ENCODE data around the gene XPR1. TPM values are rescaled to one million over a fixed set of nuclear protein-coding genes. Genes with fewer than 3 reads are reported as not detected.

XPR1 gene
- polyA plus RNA-seq, 1 donor (not counting 4 experiments of a cell fraction or from before 2014, with no cell fraction given) = 40.0 TPM

DNA sequence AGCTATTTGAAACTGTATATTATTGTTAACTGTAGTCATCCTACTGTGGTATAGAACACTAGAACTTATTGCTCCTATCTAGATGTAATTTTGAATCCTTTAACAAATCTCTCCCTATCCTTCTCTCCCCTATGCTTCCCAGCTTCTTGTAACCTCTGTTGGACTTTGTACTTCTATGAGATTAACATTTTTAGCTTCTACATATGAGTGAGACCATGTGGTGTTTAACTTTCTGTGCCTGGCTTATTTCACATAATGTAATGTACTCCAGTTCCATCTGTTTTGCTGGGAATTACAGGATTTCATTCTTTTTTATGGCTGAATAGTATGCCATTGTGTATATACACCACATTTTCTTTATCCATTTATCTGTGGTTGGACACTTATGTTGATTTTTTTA, 216.4 kb downstream of the XPR1 start:
- Histone ChIP-seq H4K20me1 (ENCODE audit: control insufficient read depth, extremely low read depth, insufficient read depth, low read length) (no peaks in the 10 kb centered on the region), H3K79me2 (ENCODE audit: control insufficient read depth, insufficient read depth, low read length) (no peaks in the 10 kb centered on the region), H3K27me3 (ENCODE audit: control insufficient read depth, extremely low read depth, insufficient read depth, low read length) (no peaks in the 10 kb centered on the region), H3K4me2 (ENCODE audit: control insufficient read depth, extremely low read depth, insufficient read depth, low read depth, low read length) (no peak overlapping the region), H3K9ac (ENCODE audit: control insufficient read depth, extremely low read depth, insufficient read depth, low read length) (no peak overlapping the region), H3K4me3 (ENCODE audit: control insufficient read depth in 2 of 3, extremely low read depth in 1 of 3, insufficient read depth in 2 of 3, low read depth in 1 of 3, low read length in 3 of 3) (no peak overlapping the region), H3K27ac (ENCODE audit: control insufficient read depth, insufficient read depth, low read length) (no peak overlapping the region), H3K9me1 (ENCODE audit: control insufficient read depth, extremely low read depth, insufficient read depth, low read length) (no peaks in the 10 kb centered on the region), H3K9me3 (ENCODE audit: control insufficient read depth, low read depth, low read length) (no peaks in the 10 kb centered on the region), H3K4me1 (ENCODE audit: control insufficient read depth, extremely low read depth, insufficient read depth, low read length) (no peaks in the 10 kb centered on the region), H3K36me3 (ENCODE audit: control insufficient read depth in 2 of 2, extremely low read depth in 1 of 2, insufficient read depth in 2 of 2, low read length in 2 of 2) (no peaks in the 10 kb centered on the region), H2AFZ (ENCODE audit: control insufficient read depth, low read length) (no peak overlapping the region)
- DNase-seq (ENCODE audit: low read depth, low spot score) (no peak), FAIRE-seq (no peak)
- TF ChIP-seq EZH2 (IDR thresholded peaks at IDR 0.05; ENCODE audit: low read length) = no peak
- TF ChIP-seq, protein P1, sequence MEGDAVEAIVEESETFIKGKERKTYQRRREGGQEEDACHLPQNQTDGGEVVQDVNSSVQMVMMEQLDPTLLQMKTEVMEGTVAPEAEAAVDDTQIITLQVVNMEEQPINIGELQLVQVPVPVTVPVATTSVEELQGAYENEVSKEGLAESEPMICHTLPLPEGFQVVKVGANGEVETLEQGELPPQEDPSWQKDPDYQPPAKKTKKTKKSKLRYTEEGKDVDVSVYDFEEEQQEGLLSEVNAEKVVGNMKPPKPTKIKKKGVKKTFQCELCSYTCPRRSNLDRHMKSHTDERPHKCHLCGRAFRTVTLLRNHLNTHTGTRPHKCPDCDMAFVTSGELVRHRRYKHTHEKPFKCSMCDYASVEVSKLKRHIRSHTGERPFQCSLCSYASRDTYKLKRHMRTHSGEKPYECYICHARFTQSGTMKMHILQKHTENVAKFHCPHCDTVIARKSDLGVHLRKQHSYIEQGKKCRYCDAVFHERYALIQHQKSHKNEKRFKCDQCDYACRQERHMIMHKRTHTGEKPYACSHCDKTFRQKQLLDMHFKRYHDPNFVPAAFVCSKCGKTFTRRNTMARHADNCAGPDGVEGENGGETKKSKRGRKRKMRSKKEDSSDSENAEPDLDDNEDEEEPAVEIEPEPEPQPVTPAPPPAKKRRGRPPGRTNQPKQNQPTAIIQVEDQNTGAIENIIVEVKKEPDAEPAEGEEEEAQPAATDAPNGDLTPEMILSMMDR (optimal IDR thresholded peaks at IDR 0.05 in 1 of 3, IDR thresholded peaks at IDR 0.05 in 1 of 3, conservative IDR thresholded peaks at IDR 0.05 in 1 of 3; ENCODE audit: extremely low read depth in 1 of 3, insufficient read depth in 2 of 3, low read length in 3 of 3) = no peak
- dilution Hi-C loops (cut with MboI; ENCODE audit: extremely low pct_ligation_motif_present, low sequenced_read_pairs) = no loop called here

DNA sequence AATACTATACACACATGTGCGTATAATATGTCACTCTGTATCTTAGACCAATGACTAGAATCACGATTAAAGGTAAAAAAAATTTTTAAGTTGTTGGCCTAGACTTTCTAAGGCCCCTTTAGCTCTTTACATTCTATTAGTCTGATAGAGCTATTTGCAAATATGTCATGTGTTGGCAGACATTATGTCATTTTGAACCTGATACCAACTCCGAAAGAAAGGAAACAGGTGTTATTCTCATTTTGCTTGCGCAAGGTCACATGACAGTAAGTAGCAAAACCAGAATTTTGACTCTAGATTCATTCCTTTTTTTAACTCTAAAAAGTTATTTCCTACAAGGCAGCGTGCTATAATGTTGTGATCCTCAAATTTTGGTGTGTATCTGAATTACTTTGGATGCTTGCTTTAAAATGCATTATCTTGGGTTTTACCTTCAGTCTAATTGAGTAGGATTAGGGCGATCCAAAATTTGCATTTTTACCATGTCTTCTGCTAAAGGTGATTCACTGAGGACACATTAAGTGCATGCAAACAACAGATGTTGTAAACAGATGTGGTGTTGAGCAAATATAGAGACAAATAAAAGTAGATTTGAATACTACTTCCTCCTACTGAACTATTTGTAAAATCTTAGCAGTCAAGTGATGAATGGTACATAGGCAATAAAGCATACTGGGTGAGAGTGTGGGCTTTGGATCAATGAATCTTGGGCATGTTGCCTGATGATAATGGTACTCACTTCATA, 217.4 kb downstream of the XPR1 start:
- H3K79me2 ChIP-seq (ENCODE audit: control insufficient read depth, insufficient read depth, low read length) = no peaks in the 10 kb centered on the region
- dilution Hi-C loops (cut with MboI; ENCODE audit: extremely low pct_ligation_motif_present, low sequenced_read_pairs) = no loop called here
- no peak overlapping the region for H2AFZ ChIP-seq (ENCODE audit: control insufficient read depth, low read length)
- DNase-seq (ENCODE audit: low read depth, low spot score) (no peak), FAIRE-seq (no peak)
- no peaks in the 10 kb centered on the region for H3K4me1 ChIP-seq (ENCODE audit: control insufficient read depth, extremely low read depth, insufficient read depth, low read length)
- H3K9ac ChIP-seq (ENCODE audit: control insufficient read depth, extremely low read depth, insufficient read depth, low read length) = no peak overlapping the region
- H3K4me2 ChIP-seq (ENCODE audit: control insufficient read depth, extremely low read depth, insufficient read depth, low read depth, low read length) = no peak overlapping the region
- H3K9me1 ChIP-seq (ENCODE audit: control insufficient read depth, extremely low read depth, insufficient read depth, low read length) = no peaks in the 10 kb centered on the region
- H3K27ac ChIP-seq (ENCODE audit: control insufficient read depth, insufficient read depth, low read length) = no peak overlapping the region
- H4K20me1 ChIP-seq (ENCODE audit: control insufficient read depth, extremely low read depth, insufficient read depth, low read length) = no peaks in the 10 kb centered on the region
- no peaks in the 10 kb centered on the region for H3K36me3 ChIP-seq (ENCODE audit: control insufficient read depth in 2 of 2, extremely low read depth in 1 of 2, insufficient read depth in 2 of 2, low read length in 2 of 2)
- H3K4me3 ChIP-seq (ENCODE audit: control insufficient read depth in 2 of 3, extremely low read depth in 1 of 3, insufficient read depth in 2 of 3, low read depth in 1 of 3, low read length in 3 of 3) = no peak overlapping the region
- TF ChIP-seq, protein P1 (optimal IDR thresholded peaks at IDR 0.05 in 1 of 3, IDR thresholded peaks at IDR 0.05 in 1 of 3, conservative IDR thresholded peaks at IDR 0.05 in 1 of 3; ENCODE audit: extremely low read depth in 1 of 3, insufficient read depth in 2 of 3, low read length in 3 of 3) = no peak
- no peak for TF ChIP-seq EZH2 (IDR thresholded peaks at IDR 0.05; ENCODE audit: low read length)
- no peaks in the 10 kb centered on the region for H3K9me3 ChIP-seq (ENCODE audit: control insufficient read depth, low read depth, low read length)
- no peaks in the 10 kb centered on the region for H3K27me3 ChIP-seq (ENCODE audit: control insufficient read depth, extremely low read depth, insufficient read depth, low read length)

All from keratinocyte (primary cell).